GDM1 (cell line): ENCODE data around the gene CDK6.

Source experiments
- DNase-seq: peaks from one replicate; lab custom pipeline; 2025; lab: John Stamatoyannopoulos, UW

CDK6 gene

GRCh38 chr7:92681633-92682032, 154.7 kb downstream of the CDK6 start:
- DNase-seq: no peak

DNA sequence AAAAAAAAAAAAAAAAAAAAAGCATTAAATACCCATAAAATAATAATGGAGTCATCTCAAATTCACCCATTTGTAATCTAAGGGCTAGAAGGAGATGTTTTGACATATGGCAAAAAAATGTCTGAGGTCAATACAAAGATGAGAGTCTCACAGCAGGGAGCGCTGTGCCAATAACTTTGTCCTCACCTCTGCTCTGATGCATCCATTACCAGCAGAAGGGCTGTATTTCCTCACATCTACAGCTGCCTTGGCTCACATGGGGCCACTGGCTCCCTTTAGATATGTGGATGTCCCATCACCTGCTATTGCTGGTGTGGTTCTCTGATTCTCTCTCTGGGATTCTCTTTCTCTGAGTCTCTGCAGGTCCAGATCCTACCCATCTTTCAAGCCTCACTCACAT, 155.9 kb downstream of the CDK6 start:
- DNase-seq: no peak

DNA sequence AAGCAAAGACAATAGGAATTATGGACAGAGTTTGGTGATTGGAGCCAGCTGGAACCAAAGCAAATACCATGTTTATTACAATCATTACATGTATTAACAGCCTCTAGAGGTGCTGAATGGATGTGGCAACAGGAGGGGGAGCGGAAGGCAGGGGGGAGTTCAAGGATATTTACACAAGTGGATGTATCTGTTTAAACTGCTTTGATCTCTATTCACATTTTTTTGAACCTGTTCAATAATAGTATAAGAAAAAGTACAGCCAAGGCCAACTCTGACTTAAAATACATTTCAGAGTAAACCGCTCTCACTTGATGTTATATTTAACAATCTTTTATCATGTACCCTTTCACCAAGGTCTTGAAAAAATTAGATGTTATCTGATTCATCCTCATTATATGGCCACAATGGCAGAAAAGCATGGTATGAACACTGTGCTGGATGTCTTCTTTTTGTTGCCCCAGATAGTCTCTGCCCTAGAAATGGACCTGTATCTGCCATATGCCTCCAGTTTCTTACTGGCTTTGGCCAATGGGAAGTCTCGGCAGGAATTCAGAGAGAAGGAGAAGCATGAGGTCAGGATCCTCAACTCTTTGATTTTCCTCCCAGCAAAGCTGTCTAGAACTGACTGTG, 158.0 kb downstream of the CDK6 start:
- DNase-seq: no peak

GRCh38 chr7:92674379-92674778, 162.0 kb downstream of the CDK6 start:
- DNase-seq: no peak

DNA sequence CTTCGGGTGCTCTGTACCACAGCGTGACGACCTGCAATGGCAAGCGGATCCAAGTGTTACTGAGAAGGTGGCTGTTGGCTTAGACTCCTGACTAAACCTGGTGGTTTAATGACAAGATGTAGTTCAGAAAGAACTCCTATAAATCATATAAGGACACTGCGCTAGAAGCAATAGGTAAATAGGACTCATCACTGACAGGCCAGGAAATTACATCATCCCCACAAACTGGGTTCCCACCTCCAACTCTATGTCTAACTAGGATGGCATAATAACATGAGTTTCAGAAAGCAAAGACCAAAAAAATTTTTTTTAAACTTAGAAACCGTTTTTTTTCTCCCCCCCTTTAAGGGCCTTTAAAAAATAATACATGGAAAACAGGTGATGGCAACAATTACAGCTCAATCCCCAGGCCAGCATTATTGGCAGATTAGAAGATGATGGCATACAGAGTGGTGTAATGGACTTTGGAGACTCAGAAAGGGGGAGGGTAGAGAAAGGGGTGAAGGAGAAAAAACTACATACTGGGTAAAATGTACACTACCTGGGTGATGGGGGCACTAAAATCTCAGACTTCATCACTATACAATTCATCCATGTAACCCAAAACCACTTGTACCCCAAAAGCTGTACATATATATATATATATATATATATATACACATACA, 164.7 kb downstream of the CDK6 start:
- no peak for DNase-seq

DNA sequence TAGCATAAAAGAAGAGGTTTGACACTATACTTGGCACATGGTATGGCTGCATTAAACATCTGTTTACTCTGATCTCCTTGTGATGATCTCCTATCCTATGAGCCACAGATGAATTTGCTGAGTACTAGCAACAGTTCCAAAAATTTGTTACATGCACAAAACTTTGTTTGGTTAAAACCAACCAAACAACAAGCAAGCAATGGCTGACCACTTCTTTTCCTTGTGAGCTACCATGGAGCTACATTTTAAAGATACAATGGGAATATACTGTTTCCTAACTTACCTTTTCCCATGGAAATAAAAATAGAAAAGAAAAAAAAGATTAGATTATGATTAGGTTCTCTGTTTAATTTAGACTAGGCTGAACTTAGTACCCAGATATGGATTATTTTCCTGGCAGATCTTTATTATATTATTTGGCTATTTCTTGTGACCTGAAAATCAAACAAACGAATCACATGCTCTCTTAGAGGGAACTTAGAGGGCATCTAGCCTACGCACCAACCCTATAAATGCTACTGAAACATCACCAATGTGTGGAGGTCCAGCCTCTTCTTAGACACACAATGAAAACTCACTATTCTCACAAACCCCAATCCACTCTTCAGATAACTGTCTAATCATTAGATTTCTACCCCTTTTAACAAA, 166.0 kb downstream of the CDK6 start:
- no peak for DNase-seq

- DNase-seq: no peak
Observed at GRCh38 chr7:92669616-92670165, 166.7 kb downstream of the CDK6 start.

DNA sequence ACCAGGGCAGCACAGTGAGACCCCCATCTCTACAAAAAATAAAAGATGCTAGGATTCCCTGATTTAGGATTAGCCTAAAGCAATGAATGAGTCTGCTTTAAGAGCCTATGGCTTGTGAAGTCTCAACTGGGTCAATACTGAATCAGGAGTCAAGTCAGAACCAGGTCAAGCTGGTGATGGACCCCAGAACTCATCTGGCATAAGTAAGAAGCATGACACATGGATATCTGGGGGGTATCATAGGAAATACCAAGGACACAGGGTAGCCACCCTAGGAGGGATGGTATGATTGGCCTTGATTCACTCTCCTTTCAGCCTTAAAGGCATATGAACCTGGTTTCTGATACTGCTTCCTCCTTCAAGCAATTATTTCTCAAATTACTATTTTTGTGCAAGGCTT, 167.8 kb downstream of the CDK6 start:
- no peak for DNase-seq

DNA sequence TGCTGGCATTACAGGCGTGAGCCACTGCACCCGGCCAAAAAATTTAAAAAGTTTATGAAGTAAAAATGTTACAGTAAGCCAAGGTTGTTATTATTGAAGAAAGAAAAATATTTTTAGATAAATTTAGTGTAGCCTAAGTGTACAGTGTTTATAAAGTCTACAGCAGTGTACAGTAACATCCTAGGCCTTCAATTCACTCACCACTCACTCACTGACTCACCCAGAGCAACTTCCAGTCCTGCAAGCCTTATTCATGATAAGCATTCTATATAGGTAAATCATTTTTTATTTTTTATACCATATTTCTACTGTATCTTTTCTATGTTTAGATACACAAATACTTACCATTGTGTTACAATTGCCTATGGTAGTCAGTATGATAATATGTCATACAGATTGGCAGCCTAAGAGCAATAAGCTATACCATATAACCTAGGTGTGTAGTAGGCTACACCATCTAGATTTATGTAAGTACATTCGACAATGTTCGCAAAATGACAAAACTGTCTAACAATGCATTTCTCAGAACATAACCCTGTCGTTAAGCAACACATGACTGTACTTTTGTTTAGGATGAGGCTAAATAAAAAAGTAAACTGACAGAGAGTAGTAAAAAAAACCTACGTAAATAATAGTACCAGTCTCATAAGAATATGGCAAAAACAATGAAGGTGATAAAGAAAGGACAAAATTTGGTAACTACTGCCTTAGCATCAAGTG, 168.4 kb downstream of the CDK6 start:
- no peak for DNase-seq

GRCh38 chr7:92665926-92666325, 170.4 kb downstream of the CDK6 start:
- no peak for DNase-seq

DNA sequence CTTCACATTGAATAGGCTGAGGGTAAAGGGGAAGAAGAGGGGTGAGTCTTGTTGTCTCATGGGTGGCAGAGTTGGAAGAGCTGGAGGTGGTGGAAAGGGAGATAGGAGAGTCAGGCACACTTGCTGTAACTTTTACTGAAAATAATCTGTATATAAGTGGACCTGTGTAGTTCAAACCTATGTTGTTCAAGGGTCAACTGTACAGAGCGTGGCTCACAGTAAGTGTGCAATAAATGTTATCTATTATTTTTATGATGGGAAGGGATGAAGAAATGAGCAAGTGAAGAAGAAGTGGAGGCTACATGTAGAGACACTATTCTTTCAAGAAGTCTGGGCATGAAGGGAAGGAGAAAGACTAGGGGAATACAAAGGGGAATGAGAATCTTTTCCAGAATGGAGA, 174.7 kb downstream of the CDK6 start:
- DNase-seq: no peak

- DNase-seq: no peak
Observed at GRCh38 chr7:92658671-92659070, 177.7 kb downstream of the CDK6 start.

DNA sequence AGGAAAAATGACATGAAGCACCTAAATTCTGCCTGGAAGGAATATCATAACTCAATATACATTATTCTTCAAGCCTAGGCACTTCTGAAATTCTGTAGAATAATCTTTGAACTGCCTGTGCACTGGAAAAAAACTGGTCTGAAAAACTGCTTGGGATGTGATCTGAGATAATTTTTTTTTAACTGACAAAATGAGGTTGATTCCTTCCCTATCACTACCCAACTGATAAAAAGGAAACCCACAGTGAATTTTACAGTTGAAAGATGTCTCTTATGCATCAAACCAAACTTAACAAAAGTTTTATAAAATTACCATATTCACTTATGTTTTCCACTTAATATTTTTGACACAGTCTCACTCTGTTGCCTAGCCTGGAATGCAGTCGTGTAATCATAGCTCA, 179.0 kb downstream of the CDK6 start:
- no peak for DNase-seq

DNA sequence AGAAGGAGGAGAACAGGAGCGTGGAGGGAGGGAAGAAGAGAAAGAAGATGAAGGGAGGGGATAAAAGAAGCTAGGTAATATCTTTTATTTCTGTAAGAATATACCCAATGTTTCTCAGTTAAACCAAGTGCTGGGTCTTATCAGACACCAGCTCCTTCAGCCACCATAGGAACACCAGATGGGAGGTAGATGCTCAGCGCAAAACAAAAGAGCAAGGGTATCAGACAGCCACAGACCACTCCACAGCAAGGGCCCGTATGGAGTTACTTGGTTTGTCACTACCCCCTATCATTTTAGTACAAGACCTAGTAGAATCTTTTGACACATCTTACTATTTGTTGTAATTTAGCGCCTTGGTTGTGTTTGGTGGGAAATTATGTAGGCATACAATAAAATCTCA, 180.3 kb downstream of the CDK6 start:
- no peak for DNase-seq

GRCh38 chr7:92655346-92655884, 181.0 kb downstream of the CDK6 start:
- no peak for DNase-seq

GRCh38 chr7:92653136-92653535, 183.2 kb downstream of the CDK6 start:
- no peak for DNase-seq

GRCh38 chr7:92652536-92652935, 183.8 kb downstream of the CDK6 start:
- no peak for DNase-seq

DNA sequence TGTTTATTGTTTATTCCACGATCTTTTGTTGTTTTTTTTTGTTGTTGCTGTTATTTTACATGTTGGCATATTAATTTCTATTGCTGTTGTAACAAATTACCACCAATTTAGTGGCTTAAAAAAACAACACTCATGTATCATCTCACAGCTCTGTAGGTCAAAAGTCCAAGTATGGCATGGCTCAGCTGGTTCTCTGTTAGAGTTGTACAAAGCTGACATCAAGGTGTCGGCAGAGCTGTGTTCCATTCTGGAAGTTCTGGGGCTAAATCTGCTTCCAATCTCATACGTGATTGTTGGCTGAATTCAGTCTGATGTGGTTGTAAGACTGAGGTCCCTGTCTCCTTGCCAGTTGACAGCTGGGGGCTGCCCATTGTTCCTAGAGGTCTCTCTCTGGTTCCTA, 186.0 kb downstream of the CDK6 start:
- DNase-seq: no peak

- no peak for DNase-seq
Observed at GRCh38 chr7:92648067-92648466, 188.3 kb downstream of the CDK6 start.

- no peak for DNase-seq
Observed at GRCh38 chr7:92647652-92648051, 188.7 kb downstream of the CDK6 start.

DNA sequence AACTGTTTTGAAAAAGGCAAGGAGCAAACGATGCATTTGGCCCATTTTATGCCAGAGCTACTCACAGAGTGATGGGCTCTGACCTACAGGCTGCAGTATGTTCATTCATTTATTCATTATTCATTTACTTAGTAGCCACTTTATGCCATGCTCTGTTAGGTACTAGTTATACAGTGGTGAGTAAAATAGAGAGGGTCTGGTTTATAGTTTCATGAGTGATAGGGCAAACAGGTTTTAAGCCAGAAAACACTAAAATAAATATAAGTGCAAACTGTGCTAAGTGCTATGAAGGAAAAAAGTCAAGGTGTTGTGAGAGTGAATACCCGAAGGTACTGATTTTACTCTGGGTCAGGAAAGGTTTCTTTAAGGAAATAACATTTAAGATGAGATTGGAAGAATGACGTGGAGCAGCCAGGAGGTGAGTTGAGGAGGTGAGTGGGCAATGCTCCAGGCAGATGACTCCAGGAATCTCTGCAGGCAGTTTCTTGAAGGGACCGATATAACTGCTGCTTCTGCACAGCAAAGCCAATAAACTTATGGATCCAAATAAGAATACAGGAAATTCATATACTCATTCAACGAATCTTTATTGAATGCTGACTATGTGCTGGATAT, 189.3 kb downstream of the CDK6 start:
- no peak for DNase-seq
